ENCODE measurements around the gene DUSP10. TPM values are rescaled to one million over a fixed set of nuclear protein-coding genes. Genes with fewer than 3 reads are reported as not detected.

The DUSP10 gene
- total RNA-seq, 1 experiment from 2014 or later, result 24.4 TPM

DNA sequence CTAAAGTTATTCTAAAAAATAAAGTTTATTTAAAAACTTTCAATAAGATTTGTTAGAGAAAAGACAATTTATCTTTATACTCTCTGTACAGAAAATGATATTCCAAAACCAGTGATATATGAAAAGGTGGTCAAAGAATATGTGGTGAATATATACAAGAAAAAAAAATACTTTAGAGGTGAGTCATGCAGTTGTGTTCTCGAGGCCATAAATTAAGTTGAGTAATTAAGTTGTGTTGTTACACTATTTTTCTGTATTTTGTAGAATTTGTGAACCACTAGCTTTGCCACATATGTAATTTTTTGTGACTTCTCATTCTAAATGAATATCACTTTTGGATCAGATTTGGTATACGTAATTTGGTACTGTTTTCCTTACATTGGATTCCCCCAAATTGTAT is 23.6 kb upstream of the DUSP10 start:
- DNase-seq (ENCODE audit: low read depth), result no peak

DNA sequence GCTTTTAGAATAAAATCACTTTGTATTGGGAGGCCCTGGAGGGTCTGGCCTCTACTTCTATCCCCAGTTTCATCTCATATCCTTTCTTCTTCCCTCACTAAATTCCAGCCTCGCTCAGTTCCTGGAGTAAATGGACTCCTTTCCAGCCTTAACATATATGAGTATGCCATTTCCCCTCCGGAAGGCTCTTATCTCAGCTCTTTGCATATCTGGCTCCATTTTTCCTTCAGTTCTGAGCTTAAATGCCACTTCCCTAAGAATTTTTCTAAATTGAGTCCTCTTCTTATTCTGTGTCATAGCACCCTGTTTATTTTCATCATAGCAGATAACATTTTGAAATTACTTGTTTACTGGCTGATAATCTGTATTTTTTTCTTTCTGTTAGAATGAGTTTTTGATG is 20.2 kb upstream of the DUSP10 start:
- no peak for DNase-seq (ENCODE audit: low read depth)

DNA sequence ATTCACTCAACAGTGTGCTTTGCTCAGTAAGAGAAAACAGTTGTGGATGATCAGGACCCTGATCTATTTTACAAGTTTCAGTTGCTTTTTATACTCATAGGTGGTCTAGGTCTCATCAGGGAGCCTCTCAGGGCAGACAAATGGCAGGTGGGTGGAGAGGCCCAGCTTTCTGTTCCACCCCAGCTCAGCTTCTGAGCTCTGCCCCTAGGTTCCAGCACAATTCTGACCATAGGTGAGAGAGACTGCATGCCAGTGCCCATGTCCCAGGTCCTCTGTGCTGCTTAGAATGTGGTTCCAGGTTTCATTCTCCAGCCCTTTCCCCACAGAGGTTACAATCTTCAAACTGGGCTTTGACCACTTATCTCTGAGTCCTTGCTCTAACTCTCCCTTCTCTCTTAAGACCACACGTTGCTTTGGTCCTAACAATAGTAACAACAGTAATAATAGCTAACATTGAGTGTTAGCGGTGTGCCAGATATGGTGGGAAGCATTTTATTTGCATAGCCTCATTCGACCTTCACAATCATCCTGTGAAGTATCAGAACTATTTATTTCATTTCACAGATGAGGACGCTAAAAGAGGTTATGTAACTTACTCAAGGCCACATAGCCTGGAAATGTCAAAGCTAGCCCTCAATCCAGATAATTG is 19.6 kb upstream of the DUSP10 start:
- no peak for DNase-seq (ENCODE audit: low read depth)

DNA sequence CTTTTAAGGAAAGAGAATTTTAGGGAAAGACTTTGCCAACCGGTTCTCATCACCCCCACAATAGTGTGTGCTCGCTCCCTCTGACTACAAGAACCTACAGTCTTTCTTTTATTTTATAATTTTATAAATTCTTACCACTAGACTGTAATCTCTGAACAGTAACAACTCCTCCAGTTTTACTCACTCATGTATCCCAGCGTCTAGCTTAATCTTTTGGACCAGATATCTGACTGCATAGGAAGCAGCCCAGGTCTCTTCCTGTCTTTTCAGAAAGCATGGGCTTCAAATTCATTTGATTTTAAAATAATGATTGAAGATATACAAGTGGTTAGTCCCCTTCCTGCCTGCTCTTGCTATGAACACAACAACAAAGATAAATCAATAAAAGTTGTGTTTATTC is 19.0 kb upstream of the DUSP10 start:
- DNase-seq (ENCODE audit: low read depth), result no peak

DNA sequence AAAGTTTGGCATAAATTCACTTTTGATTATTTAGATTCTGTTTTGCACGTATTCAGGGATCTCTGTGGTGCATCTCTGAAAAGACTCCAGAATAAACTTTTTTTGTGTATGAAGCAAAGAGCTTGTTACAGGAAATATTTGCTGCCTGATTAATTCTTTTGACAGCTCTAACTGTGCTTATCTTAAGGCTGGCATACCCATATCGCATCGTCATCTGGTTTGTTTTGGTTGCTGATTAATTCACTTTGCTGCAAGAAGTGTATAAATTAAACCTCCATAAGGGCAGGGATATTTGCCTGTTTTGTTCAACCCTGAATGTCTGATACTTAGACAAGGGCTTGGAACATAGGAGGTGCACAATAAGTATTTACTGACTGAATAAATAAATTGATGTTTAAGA is 17.5 kb upstream of the DUSP10 start:
- DNase-seq (ENCODE audit: low read depth), result peak; percentile 31

DNA sequence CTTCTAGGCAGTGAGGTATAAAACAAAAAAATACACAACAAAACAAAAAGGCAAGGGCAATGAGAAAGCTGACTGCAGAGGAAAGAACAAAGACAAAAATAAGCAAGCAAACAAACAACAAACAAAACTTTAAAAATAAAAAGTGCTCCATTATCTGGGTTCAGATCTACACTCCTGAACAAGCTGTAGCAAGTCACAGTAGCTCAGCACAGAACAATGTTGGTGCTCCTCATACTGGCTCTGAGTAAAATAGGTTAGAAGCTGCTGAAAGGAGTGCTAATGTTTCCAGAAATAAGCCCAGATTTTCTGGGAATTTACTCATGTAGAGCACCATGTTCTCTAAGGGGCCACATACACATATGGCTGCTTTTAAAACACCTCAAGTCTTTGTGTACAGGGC is 16.6 kb upstream of the DUSP10 start:
- no peak for DNase-seq (ENCODE audit: low read depth)

DNA sequence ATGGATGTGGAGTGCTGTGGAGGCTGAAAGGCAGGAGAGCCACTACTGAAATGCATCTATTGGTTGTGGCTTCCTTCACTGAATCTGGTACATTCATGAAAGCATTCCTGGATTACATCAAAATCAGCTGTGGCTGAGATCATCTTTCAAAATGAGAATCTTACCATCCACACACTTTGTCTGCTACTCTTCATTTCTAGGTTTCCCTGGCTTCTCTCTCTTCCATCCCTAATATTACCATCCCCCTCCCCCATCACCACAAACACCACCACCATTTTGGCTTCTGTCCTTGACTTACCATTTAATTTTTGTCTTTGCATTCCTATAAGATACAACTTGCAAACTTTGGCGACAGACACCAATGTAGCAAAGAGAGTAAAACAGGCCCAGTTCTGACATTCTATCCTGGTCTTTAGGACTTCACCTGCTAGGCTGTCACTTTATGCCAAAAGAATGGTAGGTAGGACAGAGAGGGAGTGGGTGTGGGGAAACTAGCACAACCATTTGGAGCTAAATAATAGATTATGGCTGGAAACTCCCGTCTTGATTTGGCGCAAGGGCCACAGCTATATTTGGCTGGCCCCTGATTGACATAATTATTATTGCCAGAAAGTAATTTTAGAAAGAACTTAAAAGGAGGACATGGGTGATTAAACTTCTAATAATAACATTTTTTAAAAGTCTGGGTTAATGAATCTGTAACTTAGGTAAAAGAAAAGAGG is 15.1 kb upstream of the DUSP10 start:
- DNase-seq (ENCODE audit: low read depth), result no peak

DNA sequence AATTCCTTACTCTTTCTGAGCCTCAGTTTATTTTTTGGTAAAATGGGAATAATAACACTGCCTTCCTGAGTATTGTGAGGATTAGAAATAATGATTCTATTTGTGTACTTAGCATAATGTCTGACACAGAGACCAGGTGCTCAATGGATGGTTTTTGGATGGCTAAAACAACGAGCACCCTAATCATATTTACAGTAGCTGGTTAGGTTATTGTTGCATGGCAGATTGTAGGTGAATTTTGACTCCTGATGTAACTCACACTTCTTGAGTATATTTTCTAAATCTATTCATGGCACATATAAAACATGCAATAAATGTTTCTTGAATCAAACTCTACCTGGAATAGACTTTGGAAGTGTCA is 11.9 kb upstream of the DUSP10 start:
- DNase-seq (ENCODE audit: low read depth), result no peak

DNA sequence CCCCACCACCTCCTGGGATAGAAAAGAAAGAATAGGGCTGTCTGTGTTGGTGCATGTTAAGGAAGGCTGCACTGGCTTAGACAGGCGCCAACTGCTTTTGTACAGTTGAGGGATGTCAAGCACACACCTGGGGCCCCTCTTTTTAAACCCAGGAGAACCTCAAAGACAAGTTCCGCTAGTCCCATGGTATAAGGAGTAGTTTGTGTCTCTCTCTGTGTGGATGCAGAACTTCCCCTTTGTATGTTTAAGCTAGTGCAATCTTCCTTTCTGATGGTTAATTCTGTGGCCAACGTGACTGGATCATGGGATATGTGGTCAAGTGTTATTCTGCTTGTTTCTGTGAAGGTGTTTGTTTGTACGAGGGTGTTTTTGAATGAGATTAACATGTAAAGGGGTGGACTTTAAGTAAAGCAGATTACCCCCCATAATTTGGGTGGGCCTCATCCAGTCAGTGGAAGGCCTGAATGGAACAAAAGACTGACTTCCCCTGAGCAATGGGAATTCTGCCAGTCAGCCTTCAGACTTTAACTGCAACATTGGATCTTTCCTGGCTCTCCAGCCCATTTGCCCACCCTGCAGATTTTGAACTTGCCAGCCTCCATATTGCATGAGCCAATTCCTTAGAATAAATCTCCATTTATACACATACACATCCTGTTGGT is 9.5 kb upstream of the DUSP10 start:
- no peak for DNase-seq (ENCODE audit: low read depth)

DNA sequence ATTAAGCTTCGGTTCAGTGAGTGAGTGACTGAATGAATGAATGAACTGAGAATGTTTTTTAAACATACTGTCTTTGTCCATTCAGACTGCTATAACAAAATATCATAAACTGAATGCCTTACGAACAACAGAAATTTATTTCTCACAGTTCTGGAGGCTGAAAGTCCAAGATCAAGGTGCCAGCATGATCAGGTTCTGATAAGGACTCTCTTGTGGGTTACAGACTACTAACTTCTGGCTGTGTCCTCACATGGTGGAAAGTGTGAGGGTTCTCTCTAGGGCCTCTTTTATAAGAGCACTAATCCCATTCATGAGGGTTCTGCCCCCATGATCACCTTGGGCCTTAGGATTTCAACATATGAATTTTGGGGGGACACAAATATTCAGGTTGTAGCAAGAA is 7.1 kb upstream of the DUSP10 start:
- no peak for DNase-seq (ENCODE audit: low read depth)

DNA sequence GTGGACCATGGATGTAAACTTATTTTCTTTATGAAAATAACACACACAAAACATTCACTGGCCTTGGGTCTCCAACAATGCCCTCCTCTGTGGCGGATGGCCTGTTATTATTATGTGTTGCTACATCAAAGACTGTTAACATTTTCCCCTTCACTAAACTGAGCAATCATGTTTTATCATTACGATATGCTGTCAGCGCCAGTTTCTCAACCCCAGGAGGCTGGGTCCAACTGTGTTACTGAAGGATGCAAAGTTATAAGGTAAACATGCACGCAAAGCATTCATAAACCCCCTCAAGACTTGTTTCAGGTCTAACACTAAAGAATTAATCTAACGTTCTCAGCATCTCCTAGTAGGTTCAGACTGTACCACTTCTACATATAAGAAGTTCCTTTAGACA is 6.0 kb upstream of the DUSP10 start:
- DNase-seq (ENCODE audit: low read depth), result no peak

DNA sequence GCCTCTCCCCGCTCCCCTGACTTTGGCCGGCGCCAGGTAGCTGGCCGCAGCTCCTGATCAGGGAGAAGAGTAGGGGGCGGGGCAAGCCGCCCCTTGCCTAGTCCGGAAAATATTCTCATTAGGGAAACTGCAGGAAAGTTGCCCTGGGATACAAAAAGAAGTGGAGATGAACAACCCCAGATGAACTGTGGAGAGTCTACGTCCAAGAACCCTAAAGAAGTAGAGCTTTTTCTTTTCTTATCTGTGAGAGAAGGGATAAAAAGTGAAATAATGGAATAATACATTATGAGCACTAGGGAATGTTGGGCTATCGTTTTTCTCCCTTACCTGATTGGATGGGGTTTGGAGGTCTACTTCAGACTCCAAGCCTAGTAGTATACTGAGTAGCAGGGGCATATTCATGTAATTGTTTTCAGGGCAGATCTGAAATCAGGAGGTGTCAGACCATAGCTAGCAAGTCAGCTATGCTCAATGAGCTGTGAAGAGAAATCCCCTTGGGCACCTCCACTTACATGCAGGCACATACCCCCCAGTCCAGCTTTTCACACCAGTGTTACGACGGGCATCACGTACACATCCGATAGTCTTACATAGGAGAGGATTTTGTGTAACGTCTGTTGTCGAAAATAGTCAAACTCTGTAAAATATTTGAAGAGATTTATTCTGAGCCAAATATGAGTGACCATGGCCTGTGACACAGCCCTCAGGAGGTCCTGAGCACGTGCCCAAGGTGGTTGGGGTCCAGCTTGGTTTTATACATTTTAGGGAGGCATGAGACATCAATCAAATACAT is 1.7 kb upstream of the DUSP10 start:
- DNase-seq (ENCODE audit: low read depth), result no peak

DNA sequence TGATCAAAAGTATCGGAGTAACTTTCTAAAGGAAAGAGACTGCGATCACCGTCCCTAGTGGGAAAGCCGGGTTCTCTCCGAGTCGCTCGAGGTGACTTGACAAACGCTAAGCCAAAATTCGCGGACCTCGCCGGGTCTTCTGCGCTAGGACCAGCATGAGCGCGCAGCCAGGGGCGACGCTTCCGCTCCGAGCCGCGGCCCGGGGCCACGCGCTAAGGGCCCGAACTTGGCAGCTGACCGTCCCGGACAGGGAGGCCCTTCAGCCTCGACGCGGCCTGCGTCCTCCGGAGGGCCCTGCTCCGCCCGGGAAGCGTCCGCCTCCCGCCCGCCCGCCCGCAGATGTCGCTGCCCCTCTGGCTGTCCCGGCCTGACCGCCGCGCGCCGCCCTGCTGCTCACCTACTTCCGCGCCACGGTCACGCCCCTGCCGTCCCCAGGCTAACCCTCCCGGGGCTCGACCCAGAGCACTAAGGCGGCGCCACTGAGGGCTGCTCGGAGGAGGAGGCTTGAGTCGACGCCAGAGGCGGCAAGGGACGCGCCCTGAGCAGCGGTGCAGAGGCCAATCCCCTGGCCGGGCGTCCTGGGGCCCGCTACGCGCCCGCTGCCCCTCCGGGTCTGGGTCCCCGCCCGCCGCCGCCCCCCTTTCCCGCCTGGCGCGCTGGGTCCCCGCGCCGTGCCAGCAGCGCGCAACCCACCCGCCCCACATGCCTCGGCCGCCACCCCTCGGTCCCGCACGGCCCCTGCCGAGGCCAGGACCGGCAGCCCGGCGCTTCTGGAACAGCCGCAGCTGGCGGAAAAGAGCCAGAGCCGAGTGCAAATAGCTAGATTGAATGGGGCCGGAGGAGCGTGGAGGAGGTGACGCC is 896 bp upstream of the DUSP10 start:
- peak; percentile 88 for DNase-seq (ENCODE audit: low read depth)

DNA sequence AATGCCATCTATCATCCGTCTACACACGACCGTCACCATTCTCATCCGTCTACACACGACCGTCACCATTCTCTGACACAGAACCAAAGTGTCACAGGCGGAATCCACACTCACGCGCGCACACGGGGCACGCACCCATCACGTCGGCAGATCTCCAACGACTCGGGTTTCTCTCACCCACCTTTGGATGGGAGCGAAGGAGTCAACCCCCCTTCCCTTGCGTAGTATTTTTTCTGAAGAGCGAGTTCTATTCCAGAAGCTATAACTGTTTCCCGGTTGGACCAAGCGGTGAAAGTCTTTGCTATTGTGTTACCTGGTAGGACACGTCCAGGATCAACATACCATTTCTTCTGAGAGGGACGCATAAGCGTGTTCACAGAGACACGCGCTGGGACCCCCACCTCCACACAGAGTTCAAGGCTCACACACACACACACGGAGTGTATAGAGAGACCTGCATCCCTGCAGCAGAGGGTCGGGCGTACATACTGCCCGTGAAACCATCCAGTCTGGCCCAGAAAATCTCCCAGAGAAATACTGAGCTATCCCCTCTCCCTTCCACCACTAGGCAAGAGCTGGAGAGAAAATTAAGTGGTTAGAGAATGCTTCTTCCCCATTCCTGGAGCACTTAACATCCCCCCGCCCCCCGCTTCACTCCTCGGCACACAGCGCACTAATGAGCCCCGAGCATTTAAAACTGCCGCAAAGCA is 741 bp downstream of the DUSP10 start:
- peak; percentile 36 for DNase-seq (ENCODE audit: low read depth)

DNA sequence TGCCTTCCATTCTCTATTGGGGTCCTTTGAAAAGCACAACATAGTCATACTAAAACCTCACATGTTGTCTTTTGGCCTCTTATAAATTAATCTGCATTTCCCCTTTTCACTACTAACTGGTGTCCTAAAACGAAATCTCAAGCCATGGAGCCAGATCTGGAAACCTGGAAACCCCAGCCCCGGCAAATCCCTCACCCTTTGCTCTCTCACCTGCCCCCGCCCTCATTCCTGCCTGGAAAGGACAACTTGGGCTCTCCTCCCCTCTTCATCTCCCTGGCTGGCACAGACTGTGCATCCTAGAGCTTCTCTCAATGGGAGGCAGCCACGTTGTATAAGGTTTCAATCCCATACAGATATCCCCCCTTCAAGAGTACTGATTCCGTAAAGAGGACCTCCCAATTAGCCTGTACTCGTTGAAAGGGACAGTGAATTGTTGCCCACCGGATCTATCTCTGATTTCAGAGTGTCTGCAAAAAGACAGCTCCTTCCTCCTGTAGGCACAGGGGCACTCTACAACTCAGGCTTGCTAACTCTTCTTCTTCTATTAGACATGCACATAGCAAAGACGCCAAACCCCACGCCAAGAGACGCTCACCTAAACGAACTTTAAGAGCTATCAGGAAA is 1.4 kb downstream of the DUSP10 start:
- no peak for DNase-seq (ENCODE audit: low read depth)

DNA sequence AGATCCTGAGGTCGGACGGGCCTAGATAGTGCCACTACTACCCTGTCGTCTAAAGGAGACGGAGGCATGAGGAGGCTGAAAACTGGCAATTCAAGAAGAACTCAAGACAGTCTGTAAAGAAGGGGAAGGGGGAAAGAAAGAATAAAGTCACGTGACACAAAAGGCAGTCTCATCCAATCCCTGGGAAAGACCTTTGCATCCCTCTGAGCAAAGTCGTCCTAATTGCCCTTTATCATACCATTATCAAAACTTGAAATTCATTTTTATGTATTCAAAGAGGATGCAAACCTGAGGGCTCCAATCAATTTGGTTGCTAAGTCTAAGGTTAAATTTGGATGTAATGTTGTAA is 2.2 kb downstream of the DUSP10 start:
- no peak for DNase-seq (ENCODE audit: low read depth)

DNA sequence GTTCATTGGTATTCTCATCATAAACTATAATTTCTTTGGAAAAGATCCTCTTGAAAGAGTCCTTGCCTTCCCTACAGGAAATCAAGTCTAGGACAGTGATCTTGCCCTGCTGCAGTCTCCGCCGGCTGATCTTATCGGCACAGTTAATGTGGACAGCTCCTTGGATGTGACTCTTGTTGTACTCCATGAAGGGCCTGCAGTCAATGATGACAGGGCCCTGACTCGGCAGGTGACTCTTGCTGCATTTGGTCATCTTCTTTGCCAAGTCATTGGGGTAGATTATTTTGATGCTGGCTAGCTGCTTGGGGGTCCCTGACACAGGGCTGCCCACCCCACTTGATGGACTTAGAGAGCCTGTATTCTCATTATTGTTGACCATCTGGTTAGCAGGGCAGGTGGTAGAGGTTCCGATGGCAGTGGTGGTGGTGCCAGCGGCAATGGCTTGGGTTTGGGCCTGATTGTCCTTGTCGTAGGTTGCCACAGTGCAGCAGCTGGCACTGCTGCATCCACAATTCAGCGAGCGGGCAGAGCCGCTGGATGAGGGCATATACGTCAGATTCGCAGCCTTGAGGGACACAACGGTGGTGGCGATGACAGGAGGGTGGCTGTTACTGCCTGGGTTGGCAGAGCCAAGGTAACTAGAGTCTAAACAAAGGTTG is 2.7 kb downstream of the DUSP10 start:
- DNase-seq (ENCODE audit: low read depth), result no peak

DNA sequence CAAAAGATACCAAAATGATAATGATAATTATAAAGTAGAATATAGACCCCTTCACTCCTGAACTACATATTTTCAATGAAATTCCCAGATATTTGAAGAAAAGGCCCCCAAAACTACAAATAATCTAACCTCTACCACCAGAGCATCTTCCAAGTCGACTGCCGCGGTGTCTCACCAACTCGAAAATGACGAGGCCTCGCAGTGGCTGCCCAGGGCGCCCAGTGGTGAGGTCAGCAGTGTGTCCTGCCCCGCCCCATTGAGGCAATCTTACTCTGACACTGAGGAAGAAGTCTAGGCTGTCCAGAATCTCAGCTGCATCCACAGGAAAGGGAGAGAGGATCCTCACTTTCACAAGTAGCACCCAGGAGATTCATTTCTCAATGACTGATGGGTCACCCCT is 5.2 kb downstream of the DUSP10 start:
- no peak for DNase-seq (ENCODE audit: low read depth)

DNA sequence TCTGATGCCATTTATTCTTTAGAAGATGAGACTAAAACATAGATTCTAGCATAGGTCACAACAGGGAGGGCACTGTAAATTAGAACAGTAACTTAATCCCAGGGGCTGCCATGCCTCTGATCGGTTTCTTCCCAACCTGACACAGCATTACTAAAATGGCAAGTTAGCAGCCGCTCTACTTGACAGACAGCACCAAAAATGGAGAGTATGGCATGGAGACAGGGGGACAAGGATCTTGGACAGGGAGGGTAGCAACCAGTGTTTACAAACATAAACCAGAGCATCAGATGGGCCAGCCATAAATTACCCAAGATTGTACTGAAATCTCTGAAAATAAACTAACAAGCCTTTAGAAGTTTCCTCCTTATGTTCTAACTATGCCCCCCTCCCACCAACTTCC is 5.9 kb downstream of the DUSP10 start:
- DNase-seq (ENCODE audit: low read depth), result no peak

DNA sequence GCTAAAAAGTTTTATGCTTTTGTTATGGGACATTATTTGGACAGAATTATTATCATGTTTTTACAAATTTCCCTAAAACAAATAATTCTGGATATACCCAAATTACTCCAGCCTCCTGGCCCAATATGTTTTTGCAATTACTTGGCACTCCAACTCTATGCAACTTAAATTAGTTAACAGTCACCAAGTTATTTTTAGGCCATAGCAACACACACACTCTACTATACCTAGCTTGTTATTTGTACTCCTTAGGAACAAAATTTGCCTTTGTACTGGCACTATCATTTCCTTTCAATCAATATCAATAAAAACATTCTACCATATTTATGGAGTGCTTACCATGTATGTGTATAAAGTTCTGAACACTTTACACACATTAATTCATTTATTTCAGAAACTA is 7.7 kb downstream of the DUSP10 start:
- DNase-seq (ENCODE audit: low read depth), result no peak

All from Daoy (cell line).